ENCODE data around the gene PPM1K. TPM values are rescaled to one million over a fixed set of nuclear protein-coding genes. Genes with fewer than 3 reads are reported as not detected.

Gene PPM1K
- total RNA-seq, 1 experiment from 2014 or later, result 15.3 TPM

- BruUV-seq (replicated peaks), result no TSS peak
- peak; percentile 56 for DNase-seq
- TF ChIP-seq CTCF (IDR thresholded peaks at IDR 0.05; ENCODE audit: unreplicated experiment), result no peak
- Mint-ChIP-seq H3K9me3 (ENCODE audit: low read depth, unreplicated experiment) (no peaks in the 10 kb centered on the region), H3K4me3 (ENCODE audit: low read depth, unreplicated experiment) (peak overlapping the region; percentile 86), H3K36me3 (ENCODE audit: insufficient read depth, unreplicated experiment) (peaks cover 20% of the 10 kb centered on the region), H3K27me3 (ENCODE audit: unreplicated experiment) (no peaks in the 10 kb centered on the region), H3K4me1 (ENCODE audit: low read depth, unreplicated experiment) (peaks cover 22% of the 10 kb centered on the region), H3K27ac (ENCODE audit: unreplicated experiment) (peak overlapping the region; percentile 89)
- intact Hi-C loops (cut with micrococcal nuclease; ENCODE audit: unreplicated experiment), result loop anchor here (10.0 kb wide), 1 partner anchor 91 kb away; the partner anchor contains the start of gene HERC6
- CTCF ChIA-PET, result interaction anchor here (0.6 to 1.5 kb wide), 5 partner anchors 7 to 173 kb away, joined by 3 to 6 read pairs (median 5); partner anchors contain the start of genes HERC5 and HERC6
These were observed 511 bp downstream of the PPM1K start for GRCh38 chr4:88283661-88284438.

- no TSS peak for BruUV-seq (replicated peaks)
- no peak overlapping the region for H3K27ac Mint-ChIP-seq (ENCODE audit: unreplicated experiment)
- no peaks in the 10 kb centered on the region for H3K9me3 Mint-ChIP-seq (ENCODE audit: low read depth, unreplicated experiment)
- TF ChIP-seq CTCF (IDR thresholded peaks at IDR 0.05; ENCODE audit: unreplicated experiment), result no peak
- intact Hi-C loops (cut with micrococcal nuclease; ENCODE audit: unreplicated experiment), result loop anchor here (10.0 kb wide), 1 partner anchor 94 kb away; the partner anchor contains the start of gene HERC6
- no peaks in the 10 kb centered on the region for H3K27me3 Mint-ChIP-seq (ENCODE audit: unreplicated experiment)
- peaks cover 20% of the 10 kb centered on the region for H3K36me3 Mint-ChIP-seq (ENCODE audit: insufficient read depth, unreplicated experiment)
- H3K4me1 Mint-ChIP-seq (ENCODE audit: low read depth, unreplicated experiment), result peaks cover 16% of the 10 kb centered on the region
- CTCF ChIA-PET, result no interaction called here
- DNase-seq, result no peak
- no peak overlapping the region for H3K4me3 Mint-ChIP-seq (ENCODE audit: low read depth, unreplicated experiment)
These were observed 4.0 kb downstream of the PPM1K start for GRCh38 chr4:88280228-88280795.

- BruUV-seq (replicated peaks), result no TSS peak
- DNase-seq, result no peak
- H3K36me3 Mint-ChIP-seq (ENCODE audit: insufficient read depth, unreplicated experiment), result no peaks in the 10 kb centered on the region
- intact Hi-C loops (cut with micrococcal nuclease; ENCODE audit: unreplicated experiment), result no loop called here
- CTCF ChIA-PET, result interaction anchor here (0.6 kb wide), 1 partner anchor 40 kb away, joined by 3 read pairs; no protein-coding TSS in a partner anchor
- H3K9me3 Mint-ChIP-seq (ENCODE audit: low read depth, unreplicated experiment), result no peaks in the 10 kb centered on the region
- no peak for TF ChIP-seq CTCF (IDR thresholded peaks at IDR 0.05; ENCODE audit: unreplicated experiment)
- H3K4me1 Mint-ChIP-seq (ENCODE audit: low read depth, unreplicated experiment), result peaks cover 11% of the 10 kb centered on the region
- H3K27me3 Mint-ChIP-seq (ENCODE audit: unreplicated experiment), result no peaks in the 10 kb centered on the region
- no peak overlapping the region for H3K27ac Mint-ChIP-seq (ENCODE audit: unreplicated experiment)
- no peak overlapping the region for H3K4me3 Mint-ChIP-seq (ENCODE audit: low read depth, unreplicated experiment)
These were observed 6.6 kb downstream of the PPM1K start for GRCh38 chr4:88277711-88278225.

DNA sequence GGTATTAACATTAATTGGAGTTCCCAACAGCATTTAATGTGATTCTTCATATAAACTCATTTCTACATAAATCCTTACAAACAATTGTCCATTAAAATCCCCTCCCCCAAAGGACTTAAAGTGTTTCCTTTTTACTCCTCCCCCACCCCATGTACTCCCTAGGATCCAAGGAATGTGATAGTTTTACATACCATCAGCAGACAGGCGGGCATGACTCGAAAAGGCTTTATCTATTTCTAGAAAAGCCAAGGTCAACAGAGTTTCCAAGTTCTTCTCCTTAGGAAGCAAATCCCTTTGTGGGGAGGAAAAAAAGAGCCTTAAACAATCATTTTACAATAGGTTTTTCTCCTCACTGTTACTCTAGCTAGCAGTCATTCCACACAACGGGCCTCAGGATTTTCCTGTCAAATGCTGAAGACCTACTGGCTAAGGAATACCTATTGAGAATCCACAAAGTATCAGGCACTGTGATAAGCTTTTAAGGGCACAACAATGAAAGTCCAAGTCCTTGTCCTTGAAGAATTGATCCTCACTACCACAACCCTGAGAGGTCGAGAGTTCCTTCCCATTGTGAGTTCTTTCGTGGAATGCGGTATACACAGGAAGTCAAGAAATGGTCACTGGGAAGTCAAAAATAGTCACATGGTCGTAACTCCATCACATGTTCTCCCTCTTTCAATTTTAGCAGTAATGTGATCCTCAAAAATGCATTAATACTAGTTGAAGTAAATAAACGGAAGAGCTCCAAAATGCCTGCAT is 7.2 kb downstream of the PPM1K start:
- no TSS peak for BruUV-seq (replicated peaks)
- H3K36me3 Mint-ChIP-seq (ENCODE audit: insufficient read depth, unreplicated experiment), result no peaks in the 10 kb centered on the region
- H3K9me3 Mint-ChIP-seq (ENCODE audit: low read depth, unreplicated experiment), result no peaks in the 10 kb centered on the region
- intact Hi-C loops (cut with micrococcal nuclease; ENCODE audit: unreplicated experiment), result no loop called here
- H3K27me3 Mint-ChIP-seq (ENCODE audit: unreplicated experiment), result no peaks in the 10 kb centered on the region
- no peak overlapping the region for H3K27ac Mint-ChIP-seq (ENCODE audit: unreplicated experiment)
- no peak for DNase-seq
- TF ChIP-seq CTCF (IDR thresholded peaks at IDR 0.05; ENCODE audit: unreplicated experiment), result no peak
- CTCF ChIA-PET, result interaction anchor here (0.6 to 1.1 kb wide), 2 partner anchors 7 to 40 kb away, joined by 3 read pairs; partner anchors contain the start of gene PPM1K
- H3K4me1 Mint-ChIP-seq (ENCODE audit: low read depth, unreplicated experiment), result peaks cover 7% of the 10 kb centered on the region
- no peak overlapping the region for H3K4me3 Mint-ChIP-seq (ENCODE audit: low read depth, unreplicated experiment)

Measured in Calu3 (cell line).